Esophagus (tissue), 2 donors: ENCODE results near the gene PAPLN. TPM values are rescaled to one million over a fixed set of nuclear protein-coding genes. Genes with fewer than 3 reads are reported as not detected.
A peak's percentile ranks its signal among the peaks of the same experiment; 100 is the strongest.

ENCODE experiments used
- H3K27ac ChIP-seq, 2 donors: one replicate each; pipeline ENCODE4 v1.5.1; 2013; ENCODE audit warnings: low read depth in 2 of 2, mild to moderate bottlenecking in 2 of 2, inconsistent platforms in 1 of 2, low read length in 1 of 2, moderate library complexity in 1 of 2
- H3K27me3 ChIP-seq, 2 donors: one replicate each; pipeline ENCODE4 v1.6.1; 2013; ENCODE audit warnings: low read length in 2 of 2, control low read depth in 1 of 2, mild to moderate bottlenecking in 1 of 2; ENCODE audit not compliant: insufficient read depth in 2 of 2, control insufficient read depth in 1 of 2
- H3K36me3 ChIP-seq, 2 donors: one replicate each; pipeline ENCODE4 v1.6.1; 2013; ENCODE audit warnings: low read length in 1 of 2; ENCODE audit not compliant: control insufficient read depth in 2 of 2, insufficient read depth in 2 of 2
- H3K4me1 ChIP-seq, 2 donors: one replicate each; pipeline ENCODE4 v1.6.1; 2013; ENCODE audit warnings: low read length in 1 of 2; ENCODE audit not compliant: control insufficient read depth in 2 of 2, insufficient read depth in 2 of 2
- H3K4me3 ChIP-seq, 2 donors: one replicate each; pipeline ENCODE4 v1.5.1; 2013; ENCODE audit warnings: low read length in 2 of 2, mild to moderate bottlenecking in 2 of 2, low read depth in 1 of 2, moderate library complexity in 1 of 2
- H3K9me3 ChIP-seq, 2 donors: one replicate each; pipeline ENCODE4 v1.6.1; 2013; ENCODE audit warnings: mild to moderate bottlenecking in 2 of 2, low read depth in 1 of 2, low read length in 1 of 2, moderate library complexity in 1 of 2; ENCODE audit not compliant: control insufficient read depth in 2 of 2, insufficient read depth in 1 of 2
- WGBS, 2 donors: extraction: QIAGEN DNeasy Blood & Tissue Kit; methylation state at CpG; one replicate each; pipeline ENCODE4 v1.1.7; 2013; 5-methylcytosine and 5-hydroxymethylcytosine counted together
- polyA plus RNA-seq, 2 donors: library from polyadenylated mRNA; stranded (reverse); fragments of 200-250 nt; gene quantifications; one replicate each; pipeline ENCODE4 v1.2.3, GENCODE V29; 2013
- donor health status: healthy with polysubstance abuse.
- donor health status: Bipolar disorder and iron deficiency.

Gene PAPLN
- polyA plus RNA-seq, 2 donors, result 3.9 to 7.5 TPM

DNA sequence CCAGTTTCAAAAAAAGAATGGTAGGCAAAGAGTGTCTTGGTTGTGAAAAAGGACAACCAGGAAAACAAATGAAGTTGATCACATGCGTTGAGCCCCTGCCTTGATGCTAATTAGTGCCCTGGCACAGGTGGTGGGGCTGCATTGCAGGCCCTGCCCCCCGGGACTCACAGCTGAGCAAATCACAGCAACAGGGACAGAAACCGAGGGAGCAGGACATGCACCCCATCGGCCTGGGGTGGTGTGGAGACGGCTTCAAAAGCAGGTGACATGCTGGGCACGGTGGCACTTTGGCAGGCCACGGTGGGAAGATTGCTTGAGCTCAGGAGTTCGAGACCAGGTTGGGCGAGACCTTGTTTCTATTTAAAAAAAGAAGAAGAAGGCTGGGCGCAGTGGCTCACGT is 1.1 kb upstream of the PAPLN start:
- Histone ChIP-seq H3K4me3 (no peak overlapping the region), H3K27me3 (peaks cover 0 to 5% of the 10 kb centered on the region in 2 donors), H3K9me3 (no peaks in the 10 kb centered on the region), H3K4me1 (peaks cover 13 to 23% of the 10 kb centered on the region in 2 donors), H3K36me3 (no peaks in the 10 kb centered on the region), H3K27ac (no peak overlapping the region)
- 71 to 75% methylated on average over 11 of the region's 11 CpGs for WGBS, 2 donors

DNA sequence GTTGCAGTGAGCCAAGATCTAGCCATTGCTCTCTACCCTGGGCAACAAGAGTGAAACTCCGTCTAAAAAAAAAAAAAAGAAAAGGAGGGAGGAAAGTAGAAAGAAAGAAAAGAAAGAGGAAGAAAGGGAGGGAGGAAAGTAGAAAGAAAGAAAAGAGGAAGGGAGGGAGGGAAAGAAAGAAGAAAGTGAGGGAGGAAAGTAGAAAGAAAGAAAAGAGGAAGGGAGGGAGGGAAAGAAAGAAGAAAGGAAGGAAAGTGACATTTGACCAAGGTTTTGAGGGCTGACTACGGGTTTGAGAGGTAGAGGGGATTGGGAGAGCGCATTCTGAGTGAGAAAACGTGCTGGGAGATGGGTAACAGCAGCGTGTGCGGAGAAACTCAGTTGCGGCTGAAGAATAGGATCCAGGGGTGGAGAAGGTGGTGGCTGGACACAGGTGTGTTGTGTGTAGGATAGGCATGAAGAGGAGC is 521 bp upstream of the PAPLN start:
- no peak overlapping the region for H3K27ac ChIP-seq
- peak overlapping the region in 1 of 2 donors; percentile 57 for H3K4me3 ChIP-seq
- H3K27me3 ChIP-seq, result peaks cover 0 to 5% of the 10 kb centered on the region in 2 donors
- no peaks in the 10 kb centered on the region for H3K36me3 ChIP-seq
- peaks cover 15 to 27% of the 10 kb centered on the region in 2 donors for H3K4me1 ChIP-seq
- 63 to 80% methylated on average over 6 to 7 of the region's 7 CpGs for WGBS, 2 donors
- no peaks in the 10 kb centered on the region for H3K9me3 ChIP-seq

DNA sequence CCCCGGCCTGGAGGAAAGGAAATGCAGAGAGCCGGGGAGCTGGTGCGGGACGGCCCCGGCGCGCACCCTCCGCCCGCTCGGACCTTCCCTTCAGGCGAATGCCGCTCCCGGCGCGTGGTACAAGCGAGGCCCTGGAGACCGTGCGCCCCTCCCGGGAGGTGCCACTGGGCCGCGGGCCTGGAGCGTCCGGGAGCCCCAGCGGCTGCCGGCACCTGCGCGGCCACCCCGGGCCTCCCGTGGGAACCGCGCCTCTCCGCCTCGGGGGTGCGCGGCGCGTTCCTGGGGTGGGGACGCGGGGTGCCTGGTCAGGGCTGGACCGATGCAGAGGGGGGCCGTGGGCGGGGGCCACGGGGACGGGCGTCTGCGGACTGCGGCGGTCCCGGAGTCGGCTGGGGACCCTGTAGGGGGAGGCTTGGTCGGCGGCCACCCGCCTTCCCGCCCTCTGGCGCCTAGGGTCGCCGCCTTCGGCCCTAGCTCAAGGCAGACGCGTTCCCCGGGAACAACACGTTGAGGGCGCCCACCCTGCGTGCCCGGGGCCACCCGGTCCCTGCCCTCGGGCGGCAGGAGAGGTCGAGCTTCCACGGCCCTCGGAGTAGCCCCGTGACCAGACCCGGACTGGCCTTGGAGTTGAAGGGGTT is 599 bp downstream of the PAPLN start:
- Histone ChIP-seq H3K4me3 (peak overlapping the region; percentile 51 to 57), H3K27ac (peak overlapping the region in 1 of 2 donors; percentile 23), H3K36me3 (no peaks in the 10 kb centered on the region), H3K27me3 (peaks cover 0 to 5% of the 10 kb centered on the region in 2 donors), H3K4me1 (peaks cover 20 to 32% of the 10 kb centered on the region in 2 donors), H3K9me3 (no peaks in the 10 kb centered on the region)
- 2% methylated on average over 49 to 73 of the region's 73 CpGs for WGBS, 2 donors

GRCh38 chr14:73238424-73238852 is 1.1 kb downstream of the PAPLN start:
- Histone ChIP-seq H3K27me3 (peaks cover 0 to 5% of the 10 kb centered on the region in 2 donors), H3K4me3 (peak overlapping the region; percentile 51 to 57), H3K36me3 (no peaks in the 10 kb centered on the region), H3K4me1 (peaks cover 20 to 32% of the 10 kb centered on the region in 2 donors), H3K27ac (peak overlapping the region in 1 of 2 donors; percentile 23), H3K9me3 (no peaks in the 10 kb centered on the region)
- 17 to 18% methylated on average over 10 of the region's 10 CpGs for WGBS, 2 donors

DNA sequence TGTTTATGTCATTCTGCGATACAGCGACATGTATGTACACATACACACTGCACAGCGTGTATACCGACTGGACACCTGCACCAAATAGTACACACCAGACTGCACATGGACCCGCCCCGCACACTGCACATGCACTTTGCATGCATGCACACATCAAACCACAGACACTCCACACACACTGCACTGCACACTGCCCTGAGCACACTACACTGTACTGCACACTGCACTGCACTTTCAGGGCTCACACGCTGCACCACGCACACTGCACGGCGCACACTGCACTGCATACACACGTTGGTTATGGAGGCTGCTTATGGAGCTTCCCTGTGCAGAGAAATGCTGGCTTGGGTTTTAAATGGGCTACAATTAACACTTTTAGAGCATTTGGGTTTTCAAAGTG is 1.6 kb downstream of the PAPLN start:
- WGBS, 2 donors, result 56 to 68% methylated on average over 11 of the region's 11 CpGs
- Histone ChIP-seq H3K4me3 (peak overlapping the region in 1 of 2 donors; percentile 51), H3K27ac (no peak overlapping the region), H3K27me3 (peaks cover 0 to 5% of the 10 kb centered on the region in 2 donors), H3K4me1 (peaks cover 20 to 32% of the 10 kb centered on the region in 2 donors), H3K9me3 (no peaks in the 10 kb centered on the region), H3K36me3 (no peaks in the 10 kb centered on the region)

DNA sequence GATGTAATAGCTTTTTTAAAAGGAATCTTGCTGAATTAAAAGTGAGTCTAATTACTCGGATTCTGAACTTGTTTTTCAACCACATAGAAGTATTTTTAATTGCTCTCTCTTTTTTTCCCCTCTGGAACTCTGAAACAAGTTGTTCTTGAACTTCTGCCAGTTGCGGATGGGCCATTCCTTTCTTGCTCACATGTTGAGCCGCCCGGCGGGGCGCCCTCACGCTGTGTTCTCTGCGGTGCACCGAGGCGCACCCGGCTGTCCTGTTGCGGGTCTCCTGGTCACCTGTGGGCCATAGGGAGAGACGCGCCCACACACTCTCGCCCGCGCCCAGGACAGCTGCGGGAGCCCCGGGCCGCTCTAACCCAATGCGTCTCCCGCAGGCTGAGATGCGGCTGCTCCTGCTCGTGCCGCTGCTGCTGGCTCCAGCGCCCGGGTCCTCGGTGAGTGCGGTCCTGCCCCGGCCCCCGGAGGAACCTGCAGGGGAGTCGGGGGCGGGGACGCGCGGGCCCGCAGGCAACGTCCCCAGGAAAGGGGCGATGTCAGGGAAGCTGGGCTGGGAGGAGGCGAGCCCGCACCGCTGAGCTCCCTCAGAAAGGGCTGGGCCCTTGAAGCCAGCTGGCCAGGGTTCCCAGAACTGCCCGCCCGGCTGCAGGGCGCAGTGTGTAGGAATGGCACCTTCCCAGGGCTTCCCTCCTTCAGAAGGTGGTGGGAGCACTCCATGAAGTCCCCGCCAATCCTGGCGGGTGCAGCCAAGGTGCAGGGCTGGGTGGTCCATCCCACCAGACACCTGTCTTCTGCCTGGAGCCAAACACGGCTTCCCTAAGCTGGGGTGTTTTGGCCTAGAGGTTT is 2.3 kb downstream of the PAPLN start:
- Histone ChIP-seq H3K9me3 (no peaks in the 10 kb centered on the region), H3K4me3 (peak overlapping the region; percentile 35 to 49), H3K27ac (peak overlapping the region in 1 of 2 donors; percentile 28), H3K27me3 (peaks cover 0 to 5% of the 10 kb centered on the region in 2 donors), H3K36me3 (no peaks in the 10 kb centered on the region), H3K4me1 (peaks cover 20 to 32% of the 10 kb centered on the region in 2 donors)
- 8 to 13% methylated on average over 42 to 48 of the region's 48 CpGs for WGBS, 2 donors

DNA sequence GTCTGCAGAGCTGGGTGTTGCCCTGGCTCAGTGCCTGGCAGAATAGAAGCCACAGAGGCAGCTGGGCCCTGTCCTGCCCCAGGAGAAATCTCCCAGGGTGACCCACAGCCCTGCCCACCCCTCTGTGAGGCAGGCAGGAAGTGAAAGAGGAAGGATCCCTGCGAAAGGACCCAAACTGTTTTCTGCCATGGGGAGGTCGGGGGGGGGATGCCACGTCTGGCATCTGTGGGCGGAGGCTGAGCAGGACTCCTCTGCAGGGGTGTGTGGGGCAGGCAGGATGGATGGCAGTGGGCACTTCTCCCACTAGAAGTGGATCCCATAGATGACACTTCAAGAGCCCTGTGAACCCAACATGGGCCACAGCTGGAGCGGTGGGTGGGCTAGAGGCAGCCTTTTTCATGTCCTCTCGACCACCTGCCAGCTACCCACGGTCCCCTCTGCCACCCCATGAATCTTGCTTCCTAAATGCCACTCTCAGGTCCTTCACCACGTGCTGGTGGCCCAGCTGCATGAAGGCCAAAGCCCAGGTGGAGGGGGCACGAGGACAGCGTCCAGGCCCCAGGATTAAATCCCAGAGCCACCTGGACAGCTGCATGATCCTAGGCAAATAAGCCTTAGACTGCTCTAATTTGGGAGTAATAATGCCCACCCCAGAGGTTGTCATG is 3.6 kb downstream of the PAPLN start:
- Histone ChIP-seq H3K36me3 (no peaks in the 10 kb centered on the region), H3K9me3 (no peaks in the 10 kb centered on the region), H3K27me3 (peaks cover 0 to 5% of the 10 kb centered on the region in 2 donors), H3K4me3 (no peak overlapping the region), H3K27ac (no peak overlapping the region), H3K4me1 (peaks cover 22 to 34% of the 10 kb centered on the region in 2 donors)
- WGBS, 2 donors, result 73 to 77% methylated on average over 10 of the region's 10 CpGs

DNA sequence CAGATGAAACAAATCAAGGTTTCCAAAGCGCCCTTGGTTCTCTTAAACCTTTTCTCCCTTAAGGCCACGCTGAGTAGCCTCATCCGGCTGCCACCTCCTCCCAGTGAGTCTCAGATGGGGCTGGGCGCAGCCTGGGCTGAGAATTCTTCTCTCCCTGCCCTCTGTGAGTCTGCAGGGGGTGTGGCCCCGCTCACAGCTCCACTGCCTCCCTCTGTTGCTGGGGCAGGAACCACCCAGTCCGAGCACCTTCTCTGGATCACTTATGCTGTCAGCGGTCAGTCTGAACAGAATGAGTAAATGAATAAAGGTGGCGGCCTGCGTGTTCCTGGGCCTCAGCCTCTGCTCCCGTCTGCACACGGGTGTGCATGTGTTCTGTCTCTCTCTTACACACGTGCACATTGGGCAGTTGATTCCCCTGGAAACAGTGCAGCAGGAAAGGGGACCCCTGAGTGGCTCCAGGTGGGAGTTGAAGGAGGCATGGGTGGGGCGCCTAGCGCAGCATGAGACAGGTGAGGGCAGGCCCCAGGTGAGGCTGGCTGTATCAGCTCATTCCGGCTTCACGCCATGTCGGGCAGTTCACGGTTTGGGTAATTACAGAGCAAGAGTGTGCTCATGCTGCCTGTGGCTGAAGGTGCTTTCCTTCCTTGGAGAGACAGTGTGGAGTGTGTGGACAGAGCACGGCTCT is 4.3 kb downstream of the PAPLN start:
- Histone ChIP-seq H3K27me3 (peaks cover 0 to 5% of the 10 kb centered on the region in 2 donors), H3K4me3 (no peak overlapping the region), H3K4me1 (peaks cover 22 to 35% of the 10 kb centered on the region in 2 donors), H3K27ac (peak overlapping the region; percentile 42 to 72), H3K36me3 (no peaks in the 10 kb centered on the region), H3K9me3 (no peaks in the 10 kb centered on the region)
- 65 to 74% methylated on average over 19 of the region's 19 CpGs for WGBS, 2 donors
